ENCODE measurements around the gene SMIM36.
"Not testable (repeated sequence)": the region's sequence is repeated elsewhere in the genome, so short reads cannot be mapped to it uniquely, and the experiment has no call there.

Gene SMIM36

DNA sequence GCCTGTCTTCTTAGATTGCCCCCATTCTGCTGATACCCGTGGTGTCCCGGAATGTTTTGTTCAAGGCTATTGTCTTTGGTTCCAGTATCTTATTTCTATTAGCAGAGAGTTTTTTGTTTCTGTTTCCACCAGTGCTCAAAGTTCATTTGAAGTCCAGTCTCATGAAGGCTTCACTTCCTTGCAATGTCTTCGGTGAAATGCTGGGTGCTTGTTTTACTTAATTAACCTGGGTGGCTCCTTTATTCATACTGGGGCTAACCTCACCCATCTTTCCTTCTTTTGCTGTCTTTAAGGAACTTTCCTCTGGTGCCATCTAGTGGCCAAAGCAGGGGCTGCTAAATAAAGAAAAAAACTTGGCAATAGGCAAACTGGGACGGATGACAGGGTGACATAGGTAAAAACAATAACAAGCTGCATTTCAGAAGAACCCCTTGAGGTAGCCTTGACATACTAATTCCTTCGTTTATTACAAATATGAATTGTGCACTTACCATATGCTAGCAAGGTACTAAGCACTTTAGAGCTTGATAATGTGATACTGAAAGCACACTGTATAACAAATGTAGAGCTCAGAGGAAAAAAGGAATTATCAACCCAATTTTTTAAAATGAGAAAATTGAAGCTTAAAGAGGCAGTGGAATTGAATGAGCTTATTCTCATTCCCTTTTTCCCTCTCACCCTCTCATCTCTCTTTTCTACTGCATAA is 2.8 kb upstream of the SMIM36 start:
- DNase-seq (ENCODE audit: extremely low spot score) = peak; percentile 58
- TF ChIP-seq, protein P1, sequence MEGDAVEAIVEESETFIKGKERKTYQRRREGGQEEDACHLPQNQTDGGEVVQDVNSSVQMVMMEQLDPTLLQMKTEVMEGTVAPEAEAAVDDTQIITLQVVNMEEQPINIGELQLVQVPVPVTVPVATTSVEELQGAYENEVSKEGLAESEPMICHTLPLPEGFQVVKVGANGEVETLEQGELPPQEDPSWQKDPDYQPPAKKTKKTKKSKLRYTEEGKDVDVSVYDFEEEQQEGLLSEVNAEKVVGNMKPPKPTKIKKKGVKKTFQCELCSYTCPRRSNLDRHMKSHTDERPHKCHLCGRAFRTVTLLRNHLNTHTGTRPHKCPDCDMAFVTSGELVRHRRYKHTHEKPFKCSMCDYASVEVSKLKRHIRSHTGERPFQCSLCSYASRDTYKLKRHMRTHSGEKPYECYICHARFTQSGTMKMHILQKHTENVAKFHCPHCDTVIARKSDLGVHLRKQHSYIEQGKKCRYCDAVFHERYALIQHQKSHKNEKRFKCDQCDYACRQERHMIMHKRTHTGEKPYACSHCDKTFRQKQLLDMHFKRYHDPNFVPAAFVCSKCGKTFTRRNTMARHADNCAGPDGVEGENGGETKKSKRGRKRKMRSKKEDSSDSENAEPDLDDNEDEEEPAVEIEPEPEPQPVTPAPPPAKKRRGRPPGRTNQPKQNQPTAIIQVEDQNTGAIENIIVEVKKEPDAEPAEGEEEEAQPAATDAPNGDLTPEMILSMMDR (IDR thresholded peaks at IDR 0.05; ENCODE audit: control extremely low read depth, extremely low read depth, low read depth, missing control alignments) = peak; percentile 90
- ChIA-PET POLR2A (no interaction called here), CTCF (interaction anchor here (0.7 to 2.9 kb wide), 55 partner anchors 10 to 524 kb away, joined by 3 to 23 read pairs (median 4); partner anchors contain the start of gene PCTP)

DNA sequence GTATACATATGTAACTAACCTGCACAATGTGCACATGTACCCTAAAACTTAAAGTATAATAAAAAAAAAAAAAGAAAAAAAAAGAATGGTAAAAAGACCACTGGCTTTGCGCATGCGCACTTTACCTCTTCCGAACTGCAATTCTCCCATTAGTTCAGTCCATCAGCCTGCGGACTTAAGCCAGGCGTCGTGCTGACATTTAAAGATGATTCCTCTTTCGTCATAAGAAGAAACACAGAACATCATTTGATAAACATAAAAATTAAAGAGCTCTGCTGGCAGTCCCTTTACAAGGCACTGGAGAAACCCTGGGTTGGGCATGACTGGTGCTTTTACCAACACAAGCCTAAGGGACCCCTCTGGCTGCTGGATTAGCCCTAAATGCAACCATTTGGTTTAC is 3.6 kb downstream of the SMIM36 start:
- CTCF ChIA-PET; POLR2A ChIA-PET; DNase-seq (ENCODE audit: extremely low spot score): not testable (repeated sequence)

DNA sequence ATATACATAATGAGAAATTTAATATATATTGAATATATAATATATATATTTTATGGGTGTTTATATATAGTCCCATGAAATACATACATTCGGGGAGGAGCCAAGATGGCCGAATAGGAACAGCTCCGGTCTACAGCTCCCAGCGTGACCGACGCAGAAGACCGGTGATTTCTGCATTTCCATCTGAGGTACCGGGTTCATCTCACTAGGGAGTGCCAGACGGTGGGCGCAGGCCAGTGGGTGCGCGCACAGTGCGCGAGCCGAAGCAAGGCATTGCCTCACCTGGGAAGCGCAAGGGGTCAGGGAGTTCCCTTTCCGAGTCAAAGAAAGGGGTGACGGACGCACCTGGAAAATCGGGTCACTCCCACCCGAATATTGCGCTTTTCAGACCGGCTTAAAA is 9.6 kb downstream of the SMIM36 start:
- CTCF ChIA-PET = not testable (repeated sequence)

DNA sequence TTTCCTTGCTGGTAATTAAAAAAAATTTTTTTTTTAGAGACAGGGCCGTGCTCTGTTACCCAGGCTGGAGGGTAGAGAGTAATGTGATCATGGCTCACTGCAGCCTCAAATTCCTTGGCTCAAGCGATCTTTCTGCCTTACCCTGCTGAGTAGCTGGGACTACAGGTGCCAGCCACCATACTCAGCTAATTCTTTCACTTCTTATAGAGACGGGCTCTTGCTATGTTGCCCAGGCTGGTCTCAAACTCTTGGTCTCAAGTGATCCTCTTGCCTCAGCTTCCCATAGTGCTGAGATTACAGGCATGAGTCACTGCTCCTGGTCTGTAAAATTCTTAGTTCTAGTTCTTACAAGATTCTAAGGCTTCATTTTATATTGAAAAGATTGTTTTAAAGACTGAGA is 11.1 kb downstream of the SMIM36 start:
- ChIA-PET CTCF (interaction anchor here (0.8 to 1.1 kb wide), 3 partner anchors 9 to 16 kb away, joined by 3 to 5 read pairs (median 3); no protein-coding TSS in a partner anchor), POLR2A (no interaction called here)
- DNase-seq (ENCODE audit: extremely low spot score) = no peak
- TF ChIP-seq, protein P1 (IDR thresholded peaks at IDR 0.05; ENCODE audit: control extremely low read depth, extremely low read depth, low read depth, missing control alignments) = no peak

More for the DNA sequence above, 9.6 kb downstream of the SMIM36 start:
- POLR2A ChIA-PET; DNase-seq (ENCODE audit: extremely low spot score): not testable (repeated sequence)

DNA sequence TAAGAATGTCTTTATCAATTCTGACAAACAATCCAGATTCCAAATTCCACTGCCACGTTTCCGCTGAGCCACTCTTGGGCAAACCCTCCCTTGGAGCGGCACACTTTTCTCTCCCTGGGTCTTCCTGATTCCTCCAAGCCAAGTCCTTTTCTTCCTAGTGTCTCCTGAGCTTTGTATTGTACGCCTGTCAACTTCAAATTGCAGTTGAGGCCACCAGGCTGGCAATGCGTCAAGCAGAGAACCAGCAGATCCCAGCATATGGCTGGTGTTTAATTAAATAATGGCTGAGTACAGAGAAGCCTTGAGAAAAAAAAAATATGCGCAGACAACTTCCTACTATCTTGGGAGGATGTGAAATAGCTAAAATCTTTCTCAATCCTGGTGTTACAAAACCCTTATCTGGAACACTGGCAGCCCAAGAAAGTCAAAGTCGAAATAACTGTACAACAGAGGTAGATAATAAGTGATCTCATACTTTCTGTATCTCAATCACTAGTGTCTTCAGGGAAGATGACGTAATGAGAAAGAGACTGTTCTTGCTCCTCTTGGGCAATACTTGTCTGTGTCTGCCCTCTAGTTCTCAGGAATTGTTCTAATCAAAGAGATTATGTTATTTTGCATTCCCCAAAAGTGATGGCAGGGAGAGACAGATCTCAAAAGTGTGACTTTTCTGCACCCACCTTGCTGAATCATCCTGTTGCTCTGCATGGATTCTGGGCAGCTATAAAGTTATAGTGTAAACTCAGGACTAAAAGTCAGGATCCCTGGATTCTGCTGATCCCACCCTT is 15.0 kb downstream of the SMIM36 start:
- ChIA-PET CTCF (no interaction called here), POLR2A (no interaction called here)
- DNase-seq (ENCODE audit: extremely low spot score) = no peak
- TF ChIP-seq, protein P1 (IDR thresholded peaks at IDR 0.05; ENCODE audit: control extremely low read depth, extremely low read depth, low read depth, missing control alignments) = no peak

DNA sequence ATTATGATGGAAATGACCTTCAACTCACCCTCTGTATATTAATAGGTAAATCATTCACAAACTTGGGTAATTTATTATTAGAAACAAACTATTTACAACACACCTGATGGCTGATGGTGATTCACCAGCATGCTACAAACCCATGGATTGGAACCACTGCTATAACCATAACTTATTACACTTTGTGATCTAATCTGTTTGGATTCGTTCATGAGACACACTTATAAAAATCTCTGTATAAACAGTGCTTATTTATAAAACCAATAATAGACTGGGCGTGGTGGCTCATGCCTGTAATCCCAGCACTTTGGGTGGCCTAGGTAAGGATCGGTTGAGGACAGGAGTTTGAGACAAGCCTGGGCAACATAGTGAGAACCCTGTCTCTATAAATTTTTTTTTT is 16.0 kb downstream of the SMIM36 start:
- CTCF ChIA-PET = no interaction called here
- TF ChIP-seq, protein P1 (IDR thresholded peaks at IDR 0.05; ENCODE audit: control extremely low read depth, extremely low read depth, low read depth, missing control alignments) = no peak
- DNase-seq (ENCODE audit: extremely low spot score) = no peak
- POLR2A ChIA-PET = no interaction called here

DNA sequence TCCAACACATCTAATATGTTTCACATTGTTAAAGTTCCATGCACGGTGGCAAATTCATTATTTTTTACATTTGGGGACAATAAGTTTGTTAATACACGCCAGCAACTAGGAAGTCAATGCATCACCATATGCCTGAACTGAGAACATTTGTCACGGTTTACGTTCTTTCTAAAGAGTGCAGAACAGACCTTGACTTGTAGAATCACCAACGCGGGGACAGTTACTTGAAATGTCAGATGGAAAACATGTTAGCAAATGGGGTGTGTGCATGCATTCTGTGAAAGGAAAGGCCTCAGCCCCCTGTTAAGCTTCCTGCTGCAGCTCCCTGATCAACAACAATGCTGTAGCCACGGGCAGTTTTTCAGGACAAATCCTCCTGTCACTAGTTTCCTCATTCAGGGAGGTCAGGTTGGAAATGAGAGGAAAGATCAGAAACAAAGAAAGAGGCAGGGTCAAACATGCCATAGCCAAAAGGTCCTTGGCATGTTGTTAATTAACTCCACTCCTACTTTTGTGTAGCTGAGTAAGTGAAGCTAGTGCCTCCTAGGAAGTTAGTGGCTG is 18.4 kb downstream of the SMIM36 start:
- TF ChIP-seq, protein P1 (IDR thresholded peaks at IDR 0.05; ENCODE audit: control extremely low read depth, extremely low read depth, low read depth, missing control alignments) = no peak
- ChIA-PET POLR2A (no interaction called here), CTCF (no interaction called here)
- DNase-seq (ENCODE audit: extremely low spot score) = no peak
